Endodermal cell (in vitro differentiated cells): ENCODE measurements around the gene NGFR. TPM values are rescaled to one million over a fixed set of nuclear protein-coding genes. Genes with fewer than 3 reads are reported as not detected.

Source experiments
- DNase-seq: peaks from one replicate; pipeline ENCODE4 v3.0.0-alpha.2; 2017
- H3K27ac ChIP-seq: 2 replicates; pipeline ENCODE4 v1.5.1; 2013; ENCODE audit warnings: mild to moderate bottlenecking, low read depth, low read length, moderate library complexity
- H3K27me3 ChIP-seq: 2 replicates; pipeline ENCODE4 v1.6.1; 2013; ENCODE audit warnings: mild to moderate bottlenecking, low read length, moderate library complexity; ENCODE audit not compliant: insufficient read depth, control insufficient read depth, poor library complexity, severe bottlenecking
- H3K36me3 ChIP-seq: 2 replicates; pipeline ENCODE4 v1.7.0; 2013; ENCODE audit warnings: mild to moderate bottlenecking, low read length, moderate library complexity; ENCODE audit not compliant: control insufficient read depth, insufficient read depth
- H3K4me1 ChIP-seq: one replicate; pipeline ENCODE4 v1.7.0; 2013; ENCODE audit warnings: low read length; ENCODE audit not compliant: control insufficient read depth, insufficient read depth
- H3K4me3 ChIP-seq: 2 replicates; pipeline ENCODE4 v1.5.1; 2013; ENCODE audit warnings: mild to moderate bottlenecking, low read length, moderate library complexity
- H3K9ac ChIP-seq: 2 replicates; pipeline ENCODE4 v1.6.1; 2013; ENCODE audit warnings: mild to moderate bottlenecking, low read length, moderate library complexity; ENCODE audit not compliant: poor library complexity, severe bottlenecking; ENCODE audit errors: extremely low read depth
- H3K9me3 ChIP-seq: 2 replicates; pipeline ENCODE4 v1.6.1; 2013; ENCODE audit warnings: mild to moderate bottlenecking, low read length, moderate library complexity; ENCODE audit not compliant: control insufficient read depth
- H3K27ac Mint-ChIP-seq: 2 replicates; pipeline ENCODE4 v1.8.0; 2020; ENCODE audit warnings: mixed read lengths
- H3K27me3 Mint-ChIP-seq: 2 replicates; pipeline ENCODE4 v1.8.0; 2021; ENCODE audit warnings: mild to moderate bottlenecking, mixed read lengths; ENCODE audit not compliant: insufficient read depth
- H3K36me3 Mint-ChIP-seq: 2 replicates; pipeline ENCODE4 v1.8.0; 2020; ENCODE audit warnings: low read depth, mixed read lengths
- H3K4me1 Mint-ChIP-seq: 2 replicates; pipeline ENCODE4 v1.8.0; 2020; ENCODE audit warnings: mixed read lengths
- H3K4me3 Mint-ChIP-seq: 2 replicates; pipeline ENCODE4 v1.8.0; 2020; ENCODE audit warnings: mild to moderate bottlenecking, moderate library complexity, mixed read lengths
- H3K9me3 Mint-ChIP-seq: 2 replicates; pipeline ENCODE4 v1.8.0; 2020; ENCODE audit warnings: mild to moderate bottlenecking, mixed read lengths
- WGBS, 2 experiments: methylation state at CpG; one replicate each; pipeline versions ENCODE4 v1.1.5 to v1.1.7; 2013; ENCODE audit warnings: missing lambda C conversion rate in 2 of 2, mixed read lengths in 1 of 2; ENCODE audit not compliant: insufficient coverage in 1 of 2, insufficient read length in 1 of 2; 5-methylcytosine and 5-hydroxymethylcytosine counted together
- microRNA-seq: library from miRNA; unstranded; fragments of <30 nt; microRNA quantifications from one replicate; pipeline ENCODE4 v1.2.0, GENCODE V29; 2020; ENCODE audit warnings: borderline microRNAs expressed
- total RNA-seq, 2 donors: library from RNA; stranded (reverse); fragmentation: NEBNext Ultra II Directional in 1 of 2; extraction: Animal tissue kit (Norgen Biotek cat#: 25700) in 1 of 2; gene quantifications; 2 replicates in 1 of 2; 3 replicates in 1 of 2; pipeline ENCODE4 v1.2.1, GENCODE V29; 2021
- TF ChIP-seq, protein P1 (sequence below): fragments of 200-600 bp; sonication (generic); conservative IDR thresholded peaks from 2 replicates; pipeline ENCODE4 v1.5.0; 2021; ENCODE audit warnings: antibody characterized with exemption, mild to moderate bottlenecking

NGFR gene
- total RNA-seq, 2 donors from 2014 or later = 1.3 to 1.6 TPM

DNA sequence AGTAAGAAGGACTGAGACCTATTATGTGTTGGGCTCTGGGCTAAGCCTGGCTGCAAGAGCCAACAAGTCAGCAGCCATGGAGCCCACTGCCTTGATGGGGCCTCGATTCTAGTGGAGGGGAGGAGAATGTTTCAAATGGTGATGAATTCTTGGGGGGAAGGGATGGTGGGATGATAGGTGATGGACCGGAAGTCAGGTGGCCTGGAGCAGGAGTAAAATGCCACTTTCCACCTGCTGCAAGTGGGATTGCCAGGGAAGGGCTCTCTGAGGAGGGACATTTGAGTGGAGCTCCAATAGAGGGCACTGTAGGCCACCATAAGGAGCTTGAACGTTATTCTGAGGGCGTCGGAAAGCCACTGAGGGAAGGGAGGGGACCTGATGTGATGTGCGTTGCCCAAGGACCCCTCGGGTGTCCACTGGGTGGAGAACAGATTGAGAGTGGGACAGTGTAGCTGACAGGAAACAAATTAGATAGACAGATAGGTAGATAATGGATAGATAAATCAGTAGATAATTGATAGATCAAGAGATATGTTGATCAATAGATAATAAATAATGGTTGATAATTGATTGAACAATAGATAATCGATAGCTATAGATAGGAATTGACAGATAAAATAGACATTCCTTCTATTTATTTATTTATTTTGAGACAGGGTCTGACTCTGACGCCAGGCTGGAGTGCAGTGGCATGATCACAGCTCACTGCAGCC lies 62.4 kb downstream of the NGFR start:
- Histone ChIP-seq H3K36me3 (no peaks in the 10 kb centered on the region), H3K4me3 (no peak overlapping the region), H3K9me3 (no peaks in the 10 kb centered on the region), H3K4me1 (no peaks in the 10 kb centered on the region), H3K27ac (no peak overlapping the region), H3K9ac (no peak overlapping the region), H3K27me3 (peaks cover 19% of the 10 kb centered on the region)
- Mint-ChIP-seq H3K27me3 (peaks cover 23% of the 10 kb centered on the region), H3K4me3 (no peak overlapping the region), H3K36me3 (no peaks in the 10 kb centered on the region), H3K9me3 (no peaks in the 10 kb centered on the region), H3K27ac (no peak overlapping the region), H3K4me1 (no peaks in the 10 kb centered on the region)
- DNase-seq = peak; percentile 87
- WGBS, 2 experiments = 21 to 32% methylated on average over 8 to 9 of the region's 9 CpGs
- TF ChIP-seq, protein P1, sequence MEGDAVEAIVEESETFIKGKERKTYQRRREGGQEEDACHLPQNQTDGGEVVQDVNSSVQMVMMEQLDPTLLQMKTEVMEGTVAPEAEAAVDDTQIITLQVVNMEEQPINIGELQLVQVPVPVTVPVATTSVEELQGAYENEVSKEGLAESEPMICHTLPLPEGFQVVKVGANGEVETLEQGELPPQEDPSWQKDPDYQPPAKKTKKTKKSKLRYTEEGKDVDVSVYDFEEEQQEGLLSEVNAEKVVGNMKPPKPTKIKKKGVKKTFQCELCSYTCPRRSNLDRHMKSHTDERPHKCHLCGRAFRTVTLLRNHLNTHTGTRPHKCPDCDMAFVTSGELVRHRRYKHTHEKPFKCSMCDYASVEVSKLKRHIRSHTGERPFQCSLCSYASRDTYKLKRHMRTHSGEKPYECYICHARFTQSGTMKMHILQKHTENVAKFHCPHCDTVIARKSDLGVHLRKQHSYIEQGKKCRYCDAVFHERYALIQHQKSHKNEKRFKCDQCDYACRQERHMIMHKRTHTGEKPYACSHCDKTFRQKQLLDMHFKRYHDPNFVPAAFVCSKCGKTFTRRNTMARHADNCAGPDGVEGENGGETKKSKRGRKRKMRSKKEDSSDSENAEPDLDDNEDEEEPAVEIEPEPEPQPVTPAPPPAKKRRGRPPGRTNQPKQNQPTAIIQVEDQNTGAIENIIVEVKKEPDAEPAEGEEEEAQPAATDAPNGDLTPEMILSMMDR = peak; percentile 83

Small RNA genes within 50 kb of the gene (microRNA-seq; reads per million reads assigned to microRNA genes)
- not detected for gene MIR6165

Other genes starting within 250 kb of the NGFR start
- 10 to 100 TPM; 42.6 to 60.0 TPM for gene ZNF652, start 133.0 kb upstream of the NGFR start, total RNA-seq
- gene PHB1, start 80.4 kb upstream of the NGFR start, total RNA-seq = 100 to 1,000 TPM; 227 to 263 TPM
- 1 to 10 TPM; 3.0 to 5.9 TPM for gene NXPH3, start 80.6 kb downstream of the NGFR start, total RNA-seq
- gene SPOP, start 182.8 kb downstream of the NGFR start, total RNA-seq = 10 to 100 TPM; 39.9 to 41.3 TPM
- 10 to 100 TPM; 59.4 to 80.5 TPM for gene SLC35B1, start 212.7 kb downstream of the NGFR start, total RNA-seq